ENCODE results near the gene ANKRD33. TPM values are rescaled to one million over a fixed set of nuclear protein-coding genes. Genes with fewer than 3 reads are reported as not detected.

The ANKRD33 gene
- total RNA-seq, 1 donor from 2014 or later: not detected

- no peaks in the 10 kb centered on the region for H3K27me3 Mint-ChIP-seq (ENCODE audit: low read depth)
- H3K4me1 Mint-ChIP-seq: peaks cover 39% of the 10 kb centered on the region
- no peaks in the 10 kb centered on the region for H3K36me3 Mint-ChIP-seq (ENCODE audit: low read depth)
- H3K9me3 Mint-ChIP-seq: no peaks in the 10 kb centered on the region
- no peak for DNase-seq (ENCODE audit: low read depth, low spot score)
- H3K27ac Mint-ChIP-seq (ENCODE audit: unreplicated experiment): no peak overlapping the region
- H3K4me3 Mint-ChIP-seq: peak overlapping the region; percentile 94
- TF ChIP-seq, protein P1, sequence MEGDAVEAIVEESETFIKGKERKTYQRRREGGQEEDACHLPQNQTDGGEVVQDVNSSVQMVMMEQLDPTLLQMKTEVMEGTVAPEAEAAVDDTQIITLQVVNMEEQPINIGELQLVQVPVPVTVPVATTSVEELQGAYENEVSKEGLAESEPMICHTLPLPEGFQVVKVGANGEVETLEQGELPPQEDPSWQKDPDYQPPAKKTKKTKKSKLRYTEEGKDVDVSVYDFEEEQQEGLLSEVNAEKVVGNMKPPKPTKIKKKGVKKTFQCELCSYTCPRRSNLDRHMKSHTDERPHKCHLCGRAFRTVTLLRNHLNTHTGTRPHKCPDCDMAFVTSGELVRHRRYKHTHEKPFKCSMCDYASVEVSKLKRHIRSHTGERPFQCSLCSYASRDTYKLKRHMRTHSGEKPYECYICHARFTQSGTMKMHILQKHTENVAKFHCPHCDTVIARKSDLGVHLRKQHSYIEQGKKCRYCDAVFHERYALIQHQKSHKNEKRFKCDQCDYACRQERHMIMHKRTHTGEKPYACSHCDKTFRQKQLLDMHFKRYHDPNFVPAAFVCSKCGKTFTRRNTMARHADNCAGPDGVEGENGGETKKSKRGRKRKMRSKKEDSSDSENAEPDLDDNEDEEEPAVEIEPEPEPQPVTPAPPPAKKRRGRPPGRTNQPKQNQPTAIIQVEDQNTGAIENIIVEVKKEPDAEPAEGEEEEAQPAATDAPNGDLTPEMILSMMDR (conservative IDR thresholded peaks at IDR 0.05): no peak
Measured at GRCh38 chr12:51844854-51845253, 43.0 kb upstream of the ANKRD33 start.

GRCh38 chr12:51845482-51845881, 42.4 kb upstream of the ANKRD33 start:
- Mint-ChIP-seq H3K4me1 (peaks cover 35% of the 10 kb centered on the region), H3K4me3 (peak overlapping the region; percentile 94), H3K36me3 (ENCODE audit: low read depth) (no peaks in the 10 kb centered on the region), H3K27me3 (ENCODE audit: low read depth) (no peaks in the 10 kb centered on the region), H3K27ac (ENCODE audit: unreplicated experiment) (no peak overlapping the region), H3K9me3 (no peaks in the 10 kb centered on the region)
- TF ChIP-seq, protein P1 (conservative IDR thresholded peaks at IDR 0.05): no peak
- DNase-seq (ENCODE audit: low read depth, low spot score): no peak

DNA sequence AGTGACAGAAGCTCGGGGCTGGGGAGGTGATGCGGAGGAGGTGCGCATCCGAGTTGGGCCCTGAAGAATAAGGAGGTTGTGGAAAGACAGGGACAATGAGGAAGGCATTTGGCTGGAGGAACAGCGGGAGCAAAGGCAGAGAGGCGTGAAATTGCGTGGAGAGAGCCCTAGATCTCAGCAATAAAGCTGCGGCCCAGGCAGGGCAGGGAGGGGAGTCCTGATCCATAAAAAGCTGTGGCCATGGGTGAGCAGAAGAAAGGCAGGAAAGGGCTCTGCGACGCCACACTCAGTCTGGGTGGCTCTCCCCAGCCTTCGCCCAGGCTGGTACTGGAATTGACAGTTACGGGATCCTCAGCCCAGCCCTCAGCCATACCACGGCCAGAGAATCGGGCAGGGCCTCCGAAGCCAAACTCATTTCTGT, 41.6 kb upstream of the ANKRD33 start:
- peak overlapping the region; percentile 94 for H3K4me3 Mint-ChIP-seq

GRCh38 chr12:51846911-51847642, 40.8 kb upstream of the ANKRD33 start:
- no peaks in the 10 kb centered on the region for H3K9me3 Mint-ChIP-seq
- H3K27me3 Mint-ChIP-seq (ENCODE audit: low read depth): no peaks in the 10 kb centered on the region
- no peak overlapping the region for H3K27ac Mint-ChIP-seq (ENCODE audit: unreplicated experiment)
- TF ChIP-seq, protein P1 (conservative IDR thresholded peaks at IDR 0.05): no peak
- H3K4me1 Mint-ChIP-seq: peaks cover 40% of the 10 kb centered on the region
- peak; percentile 59 for DNase-seq (ENCODE audit: low read depth, low spot score)
- H3K4me3 Mint-ChIP-seq: peak overlapping the region; percentile 94
- H3K36me3 Mint-ChIP-seq (ENCODE audit: low read depth): no peaks in the 10 kb centered on the region

More for the DNA sequence above, 41.6 kb upstream of the ANKRD33 start:
- Mint-ChIP-seq H3K27me3 (ENCODE audit: low read depth) (no peaks in the 10 kb centered on the region), H3K4me1 (peaks cover 41% of the 10 kb centered on the region), H3K9me3 (no peaks in the 10 kb centered on the region), H3K36me3 (ENCODE audit: low read depth) (no peaks in the 10 kb centered on the region), H3K27ac (ENCODE audit: unreplicated experiment) (no peak overlapping the region)
- no peak for DNase-seq (ENCODE audit: low read depth, low spot score)
- TF ChIP-seq, protein P1 (conservative IDR thresholded peaks at IDR 0.05): no peak

GRCh38 chr12:51847643-51848325, 40.1 kb upstream of the ANKRD33 start:
- peak overlapping the region; percentile 94 for H3K4me3 Mint-ChIP-seq
- H3K36me3 Mint-ChIP-seq (ENCODE audit: low read depth): no peaks in the 10 kb centered on the region
- H3K27ac Mint-ChIP-seq (ENCODE audit: unreplicated experiment): peak overlapping the region; percentile 78
- no peaks in the 10 kb centered on the region for H3K27me3 Mint-ChIP-seq (ENCODE audit: low read depth)
- H3K4me1 Mint-ChIP-seq: peaks cover 47% of the 10 kb centered on the region
- no peaks in the 10 kb centered on the region for H3K9me3 Mint-ChIP-seq
- TF ChIP-seq, protein P1 (conservative IDR thresholded peaks at IDR 0.05): no peak
- DNase-seq (ENCODE audit: low read depth, low spot score): peak; percentile 51

Data from neural crest cell (in vitro differentiated cells).